HepG2 (cell line): ENCODE data around the gene ARIH1. TPM values are rescaled to one million over a fixed set of nuclear protein-coding genes. Genes with fewer than 3 reads are reported as not detected.

Source experiments
- BRD4 ChIP-seq: sonication (generic); formaldehyde crosslinking; IDR thresholded peaks from 2 replicates; pipeline ENCODE4 v1.4.0; 2020; ENCODE audit warnings: missing genetic modification reagents
- DR1 ChIP-seq: sonication (generic); formaldehyde crosslinking; IDR thresholded peaks from 2 replicates; pipeline ENCODE4 v1.8.0; 2021; ENCODE audit warnings: mild to moderate bottlenecking, missing genetic modification reagents, inconsistent platforms
- ELF3 ChIP-seq: IDR thresholded peaks from 2 replicates; pipeline ENCODE4 v1.6.1; 2016; ENCODE audit warnings: missing genetic modification reagents, missing compliant biosample characterization
- IRF1 ChIP-seq: sonication (generic); formaldehyde crosslinking; IDR thresholded peaks from 2 replicates; pipeline ENCODE4 v1.4.0; 2020; ENCODE audit warnings: low read depth, mild to moderate bottlenecking, missing genetic modification reagents
- JARID2 ChIP-seq: sonication (generic); formaldehyde crosslinking; IDR thresholded peaks from 2 replicates; pipeline ENCODE4 v1.8.1; 2023; ENCODE audit warnings: missing genetic modification reagents, inconsistent platforms; ENCODE audit not compliant: insufficient replicate concordance
- MEF2D ChIP-seq: sonication (generic); formaldehyde crosslinking; IDR thresholded peaks from 2 replicates; pipeline ENCODE4 v1.5.1; 2020; ENCODE audit warnings: mild to moderate bottlenecking, missing genetic modification reagents
- MXI1 ChIP-seq: IDR thresholded peaks from 3 replicates; pipeline ENCODE4 v1.6.1; 2012; ENCODE audit warnings: low read depth, low read length, inconsistent platforms, borderline replicate concordance
- ONECUT2 ChIP-seq: sonication (generic); formaldehyde crosslinking; IDR thresholded peaks from 2 replicates; pipeline ENCODE4 v1.4.0; 2020; ENCODE audit warnings: missing genetic modification reagents
- REST ChIP-seq, 2 experiments: IDR thresholded peaks; 2 replicates each; pipeline ENCODE4 v1.6.1; 2011 to 2012; ENCODE audit warnings: low read length in 2 of 2, borderline replicate concordance in 1 of 2, low read depth in 1 of 2, mild to moderate bottlenecking in 1 of 2, moderate library complexity in 1 of 2
- TBL1XR1 ChIP-seq: fragments of 150-350 bp; IDR thresholded peaks from 2 replicates; pipeline ENCODE4 v1.6.1; 2014; ENCODE audit warnings: borderline replicate concordance, low read length; ENCODE audit not compliant: partially characterized antibody
- ZNF10 ChIP-seq: sonication (generic); formaldehyde crosslinking; IDR thresholded peaks from 2 replicates; pipeline ENCODE4 v1.4.0; 2020; ENCODE audit warnings: mild to moderate bottlenecking, low read depth, missing genetic modification reagents, borderline replicate concordance
- ZNF546 ChIP-seq: sonication (generic); formaldehyde crosslinking; conservative IDR thresholded peaks from 2 replicates; pipeline ENCODE4 v1.8.1; 2023; ENCODE audit warnings: mild to moderate bottlenecking, missing genetic modification reagents
- ZNF75D ChIP-seq: sonication (generic); formaldehyde crosslinking; IDR thresholded peaks from 2 replicates; pipeline ENCODE4 v1.8.1; 2023; ENCODE audit warnings: missing genetic modification reagents, mild to moderate bottlenecking, borderline replicate concordance
- ZSCAN9 ChIP-seq: IDR thresholded peaks from 2 replicates; pipeline ENCODE4 v1.6.1; 2016; ENCODE audit warnings: borderline replicate concordance
- ZZZ3 ChIP-seq: sonication (generic); formaldehyde crosslinking; IDR thresholded peaks from 2 replicates; pipeline ENCODE4 v1.4.0; 2020; ENCODE audit warnings: missing genetic modification reagents, mild to moderate bottlenecking, borderline replicate concordance
- polyA plus RNA-seq, 8 experiments: library from polyadenylated mRNA; depleted of rRNA in 3 of 8; stranded (reverse) in 7 of 8; unstranded in 1 of 8; fragments of >200 nt; fragmentation: Illumina TruSeq in 4 of 8; extraction: Trizol in 4 of 8; gene quantifications; 2 replicates each; pipeline versions ENCODE4 v1.2.1 to v1.2.3, GENCODE V29; 2011 to 2016; ENCODE audit warnings: low read depth in 4 of 8, missing spikeins in 1 of 8, mixed read lengths in 1 of 8; ENCODE audit not compliant: insufficient read depth in 1 of 8
- total RNA-seq, 5 experiments: library from RNA; depleted of rRNA; stranded (reverse); fragments of >200 nt; fragmentation: Illumina TruSeq; extraction: Trizol; gene quantifications; 2 replicates each; pipeline ENCODE4 v1.2.3, GENCODE V29; 2016; ENCODE audit warnings: low read depth in 1 of 5
- TF ChIP-seq, protein P1 (sequence below): sonication (generic); formaldehyde crosslinking; IDR thresholded peaks from 2 replicates; pipeline ENCODE4 v1.4.0; 2020; ENCODE audit warnings: missing genetic modification reagents, mild to moderate bottlenecking, borderline replicate concordance
- TF ChIP-seq, protein P2 (sequence below): sonication (generic); formaldehyde crosslinking; IDR thresholded peaks from 2 replicates; pipeline ENCODE4 v1.4.0; 2020; ENCODE audit warnings: missing genetic modification reagents, borderline replicate concordance
- TF ChIP-seq, protein P3 (sequence below): sonication (generic); formaldehyde crosslinking; IDR thresholded peaks from 2 replicates; pipeline ENCODE4 v1.4.0; 2020; ENCODE audit warnings: mild to moderate bottlenecking, low read depth, missing genetic modification reagents

The ARIH1 gene
- total and polyA plus RNA-seq, 2 of the 13 experiments (the other 11 are each of a cell fraction or from before 2014, with no cell fraction given), result 38.8 to 59.8 TPM

DNA sequence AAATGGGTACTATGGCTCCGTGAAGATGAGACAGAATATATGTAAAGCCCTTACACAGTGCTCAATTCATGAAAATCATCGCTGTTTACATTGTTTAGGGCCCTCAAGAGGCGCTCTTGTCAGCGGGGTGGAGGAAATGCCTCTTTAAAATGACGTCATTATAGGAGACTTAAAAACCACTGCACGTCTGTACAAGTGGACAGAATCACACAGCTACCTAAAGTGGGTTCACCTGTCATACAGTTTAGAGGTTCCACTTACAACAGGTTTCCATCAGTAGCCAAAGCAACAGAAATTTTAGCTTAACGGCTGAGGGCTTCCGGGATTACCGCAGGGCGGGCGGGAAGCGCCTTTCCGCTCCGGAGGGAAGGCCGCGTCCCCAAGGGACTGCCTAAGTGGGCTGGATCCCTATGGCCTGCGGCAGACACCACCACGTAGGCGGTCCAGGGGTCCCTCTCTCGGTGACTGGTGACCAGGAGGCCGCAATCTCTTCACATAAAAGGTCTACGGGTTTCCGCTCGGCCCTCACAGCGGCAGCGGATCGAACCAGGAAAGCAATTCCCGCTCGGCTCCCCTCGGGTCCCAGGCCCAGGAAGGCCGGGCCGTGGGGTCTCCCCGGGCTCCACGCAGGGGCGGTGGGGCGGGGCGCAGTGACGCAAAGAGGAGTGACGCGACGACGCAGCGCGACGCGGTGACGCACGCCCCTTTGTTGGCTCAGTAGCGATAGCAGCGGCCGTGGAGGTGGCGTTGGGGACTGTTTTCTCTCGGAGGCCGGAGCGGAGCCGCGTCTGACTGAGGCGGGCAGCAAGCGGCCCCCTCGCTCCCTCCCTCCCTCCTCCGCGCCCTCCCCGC is at the start of gene ARIH1 (continued):
- TF ChIP-seq JARID2 (peak; percentile 60), ELF3 (CRISPR knock-in tag) (peak; percentile 82), ZNF75D (CRISPR knock-in tag) (no peak), DR1 (peak; percentile 98), ZNF546 (0 out of 2 replicates have a peak, but pooled peaks have one; percentile 76), MXI1 (peak; percentile 76; the same call in 2 of the 3 replicates), IRF1 (CRISPR knock-in tag) (0 out of 2 replicates have a peak, but pooled peaks have one; percentile 54), ZSCAN9 (CRISPR knock-in tag) (peak; percentile 78; the same call in 1 of the 2 replicates), ONECUT2 (CRISPR knock-in tag) (peak; percentile 65; the same call in 1 of the 2 replicates), BRD4 (peak; percentile 80; the same call in 1 of the 2 replicates), ZZZ3 (CRISPR knock-in tag) (peak; percentile 97; the same call in 1 of the 2 replicates), ZNF10 (CRISPR knock-in tag) (no peak), TBL1XR1 (no peak), MEF2D (CRISPR knock-in tag) (0 out of 2 replicates have a peak, but pooled peaks have one; percentile 36), REST (IDR thresholded peaks at IDR 0.05; ENCODE audit: borderline replicate concordance in 1 of 2, low read depth in 1 of 2, low read length in 2 of 2) (no peak; a peak in 1 of 4 replicates)
- TF ChIP-seq, protein P1, sequence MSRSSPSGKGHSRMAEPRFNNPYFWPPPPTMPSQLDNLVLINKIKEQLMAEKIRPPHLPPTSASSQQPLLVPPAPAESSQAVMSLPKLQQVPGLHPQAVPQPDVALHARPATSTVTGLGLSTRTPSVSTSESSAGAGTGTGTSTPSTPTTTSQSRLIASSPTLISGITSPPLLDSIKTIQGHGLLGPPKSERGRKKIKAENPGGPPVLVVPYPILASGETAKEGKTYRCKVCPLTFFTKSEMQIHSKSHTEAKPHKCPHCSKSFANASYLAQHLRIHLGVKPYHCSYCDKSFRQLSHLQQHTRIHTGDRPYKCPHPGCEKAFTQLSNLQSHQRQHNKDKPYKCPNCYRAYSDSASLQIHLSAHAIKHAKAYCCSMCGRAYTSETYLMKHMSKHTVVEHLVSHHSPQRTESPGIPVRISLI (CRISPR knock-in tag), result no peak; the same call in 1 of the 2 replicates
- TF ChIP-seq, protein P2, sequence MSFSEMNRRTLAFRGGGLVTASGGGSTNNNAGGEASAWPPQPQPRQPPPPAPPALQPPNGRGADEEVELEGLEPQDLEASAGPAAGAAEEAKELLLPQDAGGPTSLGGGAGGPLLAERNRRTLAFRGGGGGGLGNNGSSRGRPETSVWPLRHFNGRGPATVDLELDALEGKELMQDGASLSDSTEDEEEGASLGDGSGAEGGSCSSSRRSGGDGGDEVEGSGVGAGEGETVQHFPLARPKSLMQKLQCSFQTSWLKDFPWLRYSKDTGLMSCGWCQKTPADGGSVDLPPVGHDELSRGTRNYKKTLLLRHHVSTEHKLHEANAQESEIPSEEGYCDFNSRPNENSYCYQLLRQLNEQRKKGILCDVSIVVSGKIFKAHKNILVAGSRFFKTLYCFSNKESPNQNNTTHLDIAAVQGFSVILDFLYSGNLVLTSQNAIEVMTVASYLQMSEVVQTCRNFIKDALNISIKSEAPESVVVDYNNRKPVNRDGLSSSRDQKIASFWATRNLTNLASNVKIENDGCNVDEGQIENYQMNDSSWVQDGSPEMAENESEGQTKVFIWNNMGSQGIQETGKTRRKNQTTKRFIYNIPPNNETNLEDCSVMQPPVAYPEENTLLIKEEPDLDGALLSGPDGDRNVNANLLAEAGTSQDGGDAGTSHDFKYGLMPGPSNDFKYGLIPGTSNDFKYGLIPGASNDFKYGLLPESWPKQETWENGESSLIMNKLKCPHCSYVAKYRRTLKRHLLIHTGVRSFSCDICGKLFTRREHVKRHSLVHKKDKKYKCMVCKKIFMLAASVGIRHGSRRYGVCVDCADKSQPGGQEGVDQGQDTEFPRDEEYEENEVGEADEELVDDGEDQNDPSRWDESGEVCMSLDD, result peak; percentile 75
- TF ChIP-seq, protein P3, sequence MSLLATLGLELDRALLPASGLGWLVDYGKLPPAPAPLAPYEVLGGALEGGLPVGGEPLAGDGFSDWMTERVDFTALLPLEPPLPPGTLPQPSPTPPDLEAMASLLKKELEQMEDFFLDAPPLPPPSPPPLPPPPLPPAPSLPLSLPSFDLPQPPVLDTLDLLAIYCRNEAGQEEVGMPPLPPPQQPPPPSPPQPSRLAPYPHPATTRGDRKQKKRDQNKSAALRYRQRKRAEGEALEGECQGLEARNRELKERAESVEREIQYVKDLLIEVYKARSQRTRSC, result no peak
